Ovary (tissue), 9 donors: ENCODE results near the gene ZNF277. TPM values are rescaled to one million over a fixed set of nuclear protein-coding genes. Genes with fewer than 3 reads are reported as not detected.

ENCODE experiments used
- DNase-seq, 5 donors: peaks; one replicate each; pipeline ENCODE4 v3.0.0-alpha.2; 2019 to 2020
- H3K27ac ChIP-seq, 2 donors: fragments of 200-600 bp; one replicate each; pipeline versions ENCODE4 v1.5.1 to v1.8.0; 2019 to 2022
- H3K27me3 ChIP-seq: fragments of 200-600 bp; one replicate; pipeline ENCODE4 v1.8.0; 2022
- H3K36me3 ChIP-seq: fragments of 200-600 bp; sonication (generic); one replicate; pipeline ENCODE4 v1.5.1; 2019
- H3K4me1 ChIP-seq: one replicate; pipeline ENCODE4 v1.8.1; 2013; ENCODE audit warnings: mild to moderate bottlenecking, moderate library complexity; ENCODE audit not compliant: insufficient read depth
- H3K4me3 ChIP-seq: fragments of 200-600 bp; sonication (generic); one replicate; pipeline ENCODE4 v1.5.1; 2017
- H3K9me3 ChIP-seq, 2 donors: fragments of 200-600 bp in 1 of 2; sonication (generic) in 1 of 2; one replicate each; pipeline versions ENCODE4 v1.5.1 to v1.8.1; 2013 to 2019; ENCODE audit warnings: mild to moderate bottlenecking in 1 of 2, moderate library complexity in 1 of 2
- EP300 ChIP-seq: sonication (generic); formaldehyde crosslinking; IDR thresholded peaks from one replicate; pipeline ENCODE4 v1.6.1; 2017; ENCODE audit warnings: antibody characterized with exemption
- POLR2A ChIP-seq: fragments of 450-650 bp; IDR thresholded peaks from one replicate; pipeline ENCODE4 v1.6.1; 2017; ENCODE audit warnings: antibody characterized with exemption, mild to moderate bottlenecking, moderate library complexity
- WGBS, 3 donors: extraction: QIAGEN DNeasy Blood & Tissue Kit in 1 of 3; methylation state at CpG; one replicate each; pipeline versions ENCODE4 v1.1.5 to v1.1.7; 2013 to 2017; 5-methylcytosine and 5-hydroxymethylcytosine counted together
- intact Hi-C, 4 donors: fragments of 100-400 bp; cut with DNase I; formaldehyde crosslinking; loops; one replicate each; pipeline versions ENCODE4 v1.11.0 to v1.15.1; 2022 to 2023
- polyA plus RNA-seq, 2 donors: library from polyadenylated mRNA; stranded (reverse); fragments of 200-250 nt in 1 of 2; fragments of 350-450 nt in 1 of 2; fragmentation: Illumina TruSeq in 1 of 2; extraction: RNeasy Lipid Tissue Mini Kit (QIAGEN cat#74804) in 1 of 2; gene quantifications; one replicate each; pipeline ENCODE4 v1.2.3, GENCODE V29; 2013 to 2014
- total RNA-seq, 7 donors: library from RNA; depleted of rRNA in 2 of 7; stranded (reverse); fragments of >200 nt in 2 of 7; fragmentation: NEBNext Ultra II Directional in 3 of 7; extraction: Animal tissue kit (Norgen Biotek cat#: 25700) in 3 of 7; gene quantifications; one replicate each; pipeline versions ENCODE4 v1.1.0 to v1.2.4, GENCODE V29; 2016 to 2023
- TF ChIP-seq, protein P1 (sequence below), 3 donors: fragments of 450-650 bp in 2 of 3; fragments of 200-600 bp in 1 of 3; IDR thresholded peaks; one replicate each; pipeline versions ENCODE4 v1.5.1 to v1.8.0; 2016 to 2022; ENCODE audit warnings: antibody characterized with exemption in 3 of 3, mild to moderate bottlenecking in 1 of 3
- donor health status: DM: no; HTN: no; CAD: no; lungs with moderate emphysema.
- donor health status: DM: no; HTN: no; CAD: no.
- donor health status: Bipolar disorder and iron deficiency.
- donor health status: DM: yes; HTN: yes; CAD: no.
- donor health status: DM: no; HTN: no; CAD: no.
- donor health status: DM: yes; HTN: yes; CAD: no.

Gene ZNF277
- total and polyA plus RNA-seq, 9 donors = 16.4 to 27.3 (median 21.2) TPM

DNA sequence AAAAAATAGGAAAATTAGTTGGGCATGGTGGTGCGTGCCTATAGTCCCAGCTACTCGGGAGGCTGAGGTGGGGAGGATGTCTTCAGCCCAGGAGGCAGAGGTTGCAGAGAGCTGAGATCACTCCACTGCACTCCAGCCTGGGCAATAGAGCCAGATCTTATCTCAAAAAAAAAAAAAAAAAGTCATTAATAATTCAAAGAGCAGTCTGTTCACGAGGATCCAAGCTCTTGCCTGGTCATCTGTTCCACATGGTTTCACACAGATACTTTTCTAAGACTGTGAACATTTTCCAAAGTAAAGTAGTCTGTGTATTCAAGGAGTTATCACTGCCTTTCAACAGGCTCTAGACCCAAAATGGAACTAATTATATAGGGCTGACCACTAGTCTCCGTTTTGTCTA is 86.9 kb downstream of the ZNF277 start:
- Histone ChIP-seq H3K4me3 (no peak overlapping the region), H3K4me1 (peaks cover 1% of the 10 kb centered on the region)
- WGBS, 3 donors = 81 to 95% (median 90%) methylated on average over 4 of the region's 4 CpGs

DNA sequence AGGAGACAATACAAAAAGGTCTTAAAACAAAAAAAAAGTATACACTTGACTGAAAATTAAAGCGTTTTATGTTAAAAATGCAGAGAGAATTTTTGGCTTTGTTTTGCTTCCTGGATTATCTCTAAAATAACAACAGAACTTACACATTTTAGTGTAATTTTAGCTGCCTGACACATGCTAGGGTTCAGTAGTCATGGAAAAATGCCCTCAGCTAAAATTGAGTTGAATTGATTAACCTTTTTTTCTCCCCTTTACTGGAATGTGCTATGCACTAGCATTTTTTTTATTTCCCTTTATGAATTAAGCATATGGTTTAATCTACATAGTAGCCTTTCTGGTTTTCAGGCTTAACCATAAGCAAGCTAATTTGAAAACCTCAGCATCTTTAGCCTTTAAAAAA is 89.9 kb downstream of the ZNF277 start:
- WGBS, 3 donors = 21 to 45% (median 33%) methylated on average over 1 of the region's 1 CpG
- Histone ChIP-seq H3K4me1 (no peaks in the 10 kb centered on the region), H3K4me3 (no peak overlapping the region), H3K27me3 (no peaks in the 10 kb centered on the region), H3K27ac (no peak overlapping the region), H3K36me3 (no peaks in the 10 kb centered on the region), H3K9me3 (no peaks in the 10 kb centered on the region)
- intact Hi-C loops = no loop called here
- DNase-seq = no peak
- TF ChIP-seq, protein P1, sequence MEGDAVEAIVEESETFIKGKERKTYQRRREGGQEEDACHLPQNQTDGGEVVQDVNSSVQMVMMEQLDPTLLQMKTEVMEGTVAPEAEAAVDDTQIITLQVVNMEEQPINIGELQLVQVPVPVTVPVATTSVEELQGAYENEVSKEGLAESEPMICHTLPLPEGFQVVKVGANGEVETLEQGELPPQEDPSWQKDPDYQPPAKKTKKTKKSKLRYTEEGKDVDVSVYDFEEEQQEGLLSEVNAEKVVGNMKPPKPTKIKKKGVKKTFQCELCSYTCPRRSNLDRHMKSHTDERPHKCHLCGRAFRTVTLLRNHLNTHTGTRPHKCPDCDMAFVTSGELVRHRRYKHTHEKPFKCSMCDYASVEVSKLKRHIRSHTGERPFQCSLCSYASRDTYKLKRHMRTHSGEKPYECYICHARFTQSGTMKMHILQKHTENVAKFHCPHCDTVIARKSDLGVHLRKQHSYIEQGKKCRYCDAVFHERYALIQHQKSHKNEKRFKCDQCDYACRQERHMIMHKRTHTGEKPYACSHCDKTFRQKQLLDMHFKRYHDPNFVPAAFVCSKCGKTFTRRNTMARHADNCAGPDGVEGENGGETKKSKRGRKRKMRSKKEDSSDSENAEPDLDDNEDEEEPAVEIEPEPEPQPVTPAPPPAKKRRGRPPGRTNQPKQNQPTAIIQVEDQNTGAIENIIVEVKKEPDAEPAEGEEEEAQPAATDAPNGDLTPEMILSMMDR (IDR thresholded peaks at IDR 0.05) = no peak
- TF ChIP-seq POLR2A (no peak), EP300 (no peak)

More for the DNA sequence above, 86.9 kb downstream of the ZNF277 start:
- Histone ChIP-seq H3K27ac (no peak overlapping the region), H3K27me3 (no peaks in the 10 kb centered on the region), H3K36me3 (no peaks in the 10 kb centered on the region), H3K9me3 (no peaks in the 10 kb centered on the region)
- no peak for DNase-seq
- intact Hi-C loops = no loop called here
- TF ChIP-seq, protein P1 (IDR thresholded peaks at IDR 0.05) = no peak
- TF ChIP-seq POLR2A (no peak), EP300 (no peak)

DNA sequence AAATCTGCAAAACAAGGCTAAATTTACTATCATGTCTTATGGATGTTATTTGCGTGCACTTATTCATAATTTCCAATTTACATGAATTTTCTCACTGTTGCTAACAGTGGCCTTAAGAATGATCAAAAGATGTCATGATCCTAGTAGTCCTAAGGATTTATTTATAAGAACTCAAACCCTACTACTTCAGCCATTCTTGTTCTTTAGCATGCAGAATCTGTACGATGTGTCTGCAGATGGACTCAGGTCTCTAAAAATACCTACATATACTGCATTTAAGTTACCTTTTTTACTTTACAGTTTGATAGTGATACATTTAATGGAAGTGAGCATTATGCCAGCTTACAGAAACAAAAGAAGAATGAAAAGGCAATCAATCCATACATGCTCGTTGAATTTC is 91.2 kb downstream of the ZNF277 start:
- Histone ChIP-seq H3K4me3 (no peak overlapping the region), H3K9me3 (no peaks in the 10 kb centered on the region), H3K36me3 (no peaks in the 10 kb centered on the region), H3K27ac (no peak overlapping the region), H3K4me1 (no peaks in the 10 kb centered on the region), H3K27me3 (no peaks in the 10 kb centered on the region)
- no peak for DNase-seq
- intact Hi-C loops = no loop called here
- TF ChIP-seq POLR2A = no peak
- TF ChIP-seq, protein P1 (IDR thresholded peaks at IDR 0.05) = no peak
- no peak for TF ChIP-seq EP300
- 96 to 98% (median 98%) methylated on average over 3 of the region's 3 CpGs for WGBS, 3 donors

- DNase-seq = no peak
- Histone ChIP-seq H3K36me3 (no peaks in the 10 kb centered on the region), H3K4me1 (no peaks in the 10 kb centered on the region), H3K27ac (no peak overlapping the region), H3K27me3 (no peaks in the 10 kb centered on the region), H3K4me3 (no peak overlapping the region), H3K9me3 (no peaks in the 10 kb centered on the region)
- intact Hi-C loops = no loop called here
- WGBS, 3 donors = 88 to 98% (median 97%) methylated on average over 4 of the region's 4 CpGs
- TF ChIP-seq POLR2A (no peak), EP300 (no peak)
- TF ChIP-seq, protein P1 (IDR thresholded peaks at IDR 0.05) = no peak
Measured at GRCh38 chr7:112298543-112299100, 92.1 kb downstream of the ZNF277 start.
